ENCODE data around the gene KCNH5. TPM values are rescaled to one million over a fixed set of nuclear protein-coding genes. Genes with fewer than 3 reads are reported as not detected.

Gene KCNH5
- total and polyA plus RNA-seq, 2 donors (not counting 1 experiment from before 2014, with no cell fraction given) = 0.03 to 0.83 TPM

- H2AFZ ChIP-seq (ENCODE audit: low read length) = no peak overlapping the region
Observed at GRCh38 chr14:62952226-62952625, 93.0 kb downstream of the KCNH5 start.

GRCh38 chr14:62947301-62947700 is 98.0 kb downstream of the KCNH5 start:
- no peaks in the 10 kb centered on the region for H3K9me3 ChIP-seq (ENCODE audit: control insufficient read depth, insufficient read depth, low read depth, low read length)
- no peak overlapping the region for H3K9ac ChIP-seq (ENCODE audit: insufficient read depth, low read length)
- no peak overlapping the region for H2AFZ ChIP-seq (ENCODE audit: low read length)
- H3K4me1 ChIP-seq (ENCODE audit: control insufficient read depth, extremely low read depth, insufficient read depth, low read length) = peaks cover 6% of the 10 kb centered on the region
- TF ChIP-seq EZH2 (IDR thresholded peaks at IDR 0.05; ENCODE audit: low read length, missing control alignments) = no peak
- TF ChIP-seq CTCF (conservative IDR thresholded peaks at IDR 0.05 in 1 of 2, IDR thresholded peaks at IDR 0.05 in 1 of 2; ENCODE audit: low read depth in 1 of 2, low read length in 2 of 2) = no peak
- no peaks in the 10 kb centered on the region for H3K36me3 ChIP-seq (ENCODE audit: control insufficient read depth, insufficient read depth, low read length)
- H3K27ac ChIP-seq (ENCODE audit: insufficient read depth, low read length) = no peak overlapping the region
- no peak overlapping the region for H3K4me3 ChIP-seq (replicated peaks in 1 of 4; ENCODE audit: control extremely low read depth in 1 of 4, insufficient read depth in 1 of 4, low read depth in 3 of 4, low read length in 4 of 4)
- no peak overlapping the region for H3K4me2 ChIP-seq (ENCODE audit: extremely low read depth, insufficient read depth, low read length)
- no peaks in the 10 kb centered on the region for H3K79me2 ChIP-seq (ENCODE audit: control insufficient read depth, insufficient read depth, low read length)
- no peak for DNase-seq (ENCODE audit: low read depth in 2 of 2)
- H4K20me1 ChIP-seq (ENCODE audit: control insufficient read depth, extremely low read depth, insufficient read depth, low read length) = no peaks in the 10 kb centered on the region
- H3K27me3 ChIP-seq (ENCODE audit: control insufficient read depth, insufficient read depth, low read length) = no peaks in the 10 kb centered on the region

More at GRCh38 chr14:62952226-62952625, 93.0 kb downstream of the KCNH5 start:
- Histone ChIP-seq H3K4me1 (ENCODE audit: control insufficient read depth, extremely low read depth, insufficient read depth, low read length) (peaks cover 11% of the 10 kb centered on the region), H3K79me2 (ENCODE audit: control insufficient read depth, insufficient read depth, low read length) (no peaks in the 10 kb centered on the region), H3K9ac (ENCODE audit: insufficient read depth, low read length) (no peak overlapping the region), H3K4me2 (ENCODE audit: extremely low read depth, insufficient read depth, low read length) (no peak overlapping the region), H3K9me3 (ENCODE audit: control insufficient read depth, insufficient read depth, low read depth, low read length) (no peaks in the 10 kb centered on the region), H3K36me3 (ENCODE audit: control insufficient read depth, insufficient read depth, low read length) (no peaks in the 10 kb centered on the region), H3K4me3 (replicated peaks in 1 of 4; ENCODE audit: control extremely low read depth in 1 of 4, insufficient read depth in 1 of 4, low read depth in 3 of 4, low read length in 4 of 4) (no peak overlapping the region), H3K27ac (ENCODE audit: insufficient read depth, low read length) (no peak overlapping the region), H3K27me3 (ENCODE audit: control insufficient read depth, insufficient read depth, low read length) (no peaks in the 10 kb centered on the region), H4K20me1 (ENCODE audit: control insufficient read depth, extremely low read depth, insufficient read depth, low read length) (no peaks in the 10 kb centered on the region)
- TF ChIP-seq CTCF (conservative IDR thresholded peaks at IDR 0.05 in 1 of 2, IDR thresholded peaks at IDR 0.05 in 1 of 2; ENCODE audit: low read depth in 1 of 2, low read length in 2 of 2) (no peak), EZH2 (IDR thresholded peaks at IDR 0.05; ENCODE audit: low read length, missing control alignments) (no peak)
- DNase-seq (ENCODE audit: low read depth in 2 of 2) = peak in 1 of 2 donors; percentile 54

GRCh38 chr14:62946221-62946620 is 99.0 kb downstream of the KCNH5 start:
- no peak for DNase-seq (ENCODE audit: low read depth in 2 of 2)
- Histone ChIP-seq H3K36me3 (ENCODE audit: control insufficient read depth, insufficient read depth, low read length) (no peaks in the 10 kb centered on the region), H4K20me1 (ENCODE audit: control insufficient read depth, extremely low read depth, insufficient read depth, low read length) (no peaks in the 10 kb centered on the region), H3K4me3 (replicated peaks in 1 of 4; ENCODE audit: control extremely low read depth in 1 of 4, insufficient read depth in 1 of 4, low read depth in 3 of 4, low read length in 4 of 4) (no peak overlapping the region), H3K4me1 (ENCODE audit: control insufficient read depth, extremely low read depth, insufficient read depth, low read length) (peaks cover 6% of the 10 kb centered on the region), H3K9me3 (ENCODE audit: control insufficient read depth, insufficient read depth, low read depth, low read length) (no peaks in the 10 kb centered on the region), H3K27ac (ENCODE audit: insufficient read depth, low read length) (no peak overlapping the region), H3K79me2 (ENCODE audit: control insufficient read depth, insufficient read depth, low read length) (no peaks in the 10 kb centered on the region), H2AFZ (ENCODE audit: low read length) (no peak overlapping the region), H3K4me2 (ENCODE audit: extremely low read depth, insufficient read depth, low read length) (no peak overlapping the region), H3K9ac (ENCODE audit: insufficient read depth, low read length) (no peak overlapping the region), H3K27me3 (ENCODE audit: control insufficient read depth, insufficient read depth, low read length) (no peaks in the 10 kb centered on the region)
- TF ChIP-seq EZH2 (IDR thresholded peaks at IDR 0.05; ENCODE audit: low read length, missing control alignments) (no peak), CTCF (conservative IDR thresholded peaks at IDR 0.05 in 1 of 2, IDR thresholded peaks at IDR 0.05 in 1 of 2; ENCODE audit: low read depth in 1 of 2, low read length in 2 of 2) (no peak)

Measured in fibroblast of lung (primary cell).